NCI-H2081 (cell line): Measurements from ENCODE around the gene FAM98A.

Source experiments
- DNase-seq, 2 experiments: peaks; one replicate each; lab custom pipeline; 2025; lab: John Stamatoyannopoulos, UW

The FAM98A gene

DNA sequence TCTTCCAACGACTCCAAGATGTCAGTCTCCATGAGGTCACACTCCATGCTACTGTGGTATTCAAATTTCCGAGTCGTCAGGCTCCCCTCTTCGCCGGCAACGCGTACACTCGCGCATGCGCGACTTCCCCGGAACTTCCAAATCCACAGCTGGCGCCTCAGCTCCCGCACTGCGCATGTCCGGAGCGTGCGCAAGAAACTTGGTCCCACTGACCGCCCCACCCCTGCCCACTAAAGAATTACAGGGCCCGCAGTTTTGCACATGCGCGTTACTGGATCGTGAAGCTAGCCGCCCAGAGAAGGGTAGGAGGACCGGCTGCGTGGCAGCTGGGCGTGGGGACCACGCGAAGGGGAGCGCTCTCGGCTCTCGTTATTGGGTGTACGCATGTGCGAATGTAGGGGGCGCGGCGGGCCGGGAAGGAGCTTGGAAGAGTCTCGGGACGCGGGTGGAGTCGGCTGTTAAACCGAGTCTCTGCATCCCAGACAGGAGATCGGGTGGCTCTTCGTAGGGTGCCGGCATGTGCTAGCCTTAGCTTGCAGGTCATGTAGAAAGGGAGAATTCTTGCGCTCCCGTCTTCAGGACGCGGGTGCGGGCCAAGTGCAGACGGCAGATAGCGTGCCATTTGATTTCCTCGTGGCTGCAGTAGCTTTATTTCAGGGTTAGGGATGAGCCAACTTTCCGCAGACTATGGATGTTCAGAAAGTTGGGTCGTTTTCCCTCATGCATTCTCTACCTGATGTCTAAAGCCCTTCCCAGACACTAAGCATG, at the start of gene FAM98A:
TSS of gene FAM98A (minus strand) at position 125 of the 768 bp plus-strand sequence. CDS start at position 47, 78 bp downstream.
- DNase-seq, result peak; percentile 99

GRCh38 chr2:33645861-33646260, 46.8 kb upstream of the FAM98A start:
- no peak for DNase-seq

DNA sequence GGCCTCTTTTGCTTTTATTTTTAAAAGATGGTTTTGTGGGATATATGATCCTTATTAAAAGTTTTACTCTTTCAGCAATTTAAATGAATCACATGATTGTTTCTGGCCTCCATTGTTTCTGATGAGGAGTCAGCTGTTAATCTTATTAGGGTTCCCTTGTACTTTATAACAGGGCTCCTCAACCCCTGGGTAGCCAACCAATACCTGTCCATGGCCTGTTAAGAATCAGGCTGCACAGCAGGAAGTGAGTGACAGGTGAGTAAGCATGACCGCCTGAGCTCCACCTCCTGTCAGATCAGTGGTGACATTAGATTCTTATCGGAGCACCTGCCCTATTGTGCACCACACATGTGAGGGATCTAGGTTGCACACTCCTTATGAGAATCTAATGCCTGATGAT, 45.1 kb upstream of the FAM98A start:
- DNase-seq, result no peak

GRCh38 chr2:33636001-33636400, 36.9 kb upstream of the FAM98A start:
- no peak for DNase-seq

GRCh38 chr2:33634261-33634910, 35.3 kb upstream of the FAM98A start:
- no peak for DNase-seq

- DNase-seq, result no peak
Observed at GRCh38 chr2:33633315-33633714, 34.2 kb upstream of the FAM98A start.

DNA sequence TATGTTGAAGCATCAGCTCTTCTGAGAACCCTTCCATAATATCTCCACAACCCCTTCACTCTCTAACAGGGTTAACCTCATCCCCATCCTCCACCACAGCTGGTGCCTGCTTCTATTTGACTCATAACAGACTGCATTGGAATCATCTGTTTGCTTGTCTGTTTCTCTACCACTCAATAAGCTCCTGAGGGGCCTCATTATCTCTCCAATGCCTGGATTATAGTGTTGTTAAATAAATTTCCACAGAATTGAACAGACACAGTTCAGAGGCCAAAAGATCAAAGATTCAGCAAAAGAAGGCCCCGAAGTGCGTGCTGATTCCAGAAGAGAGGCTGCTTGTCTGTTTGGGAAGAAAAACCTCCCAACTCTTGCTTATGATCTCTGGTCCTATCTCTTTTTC, 33.7 kb upstream of the FAM98A start:
- DNase-seq, result no peak

- no peak for DNase-seq
Observed at GRCh38 chr2:33628031-33628827, 29.1 kb upstream of the FAM98A start.

DNA sequence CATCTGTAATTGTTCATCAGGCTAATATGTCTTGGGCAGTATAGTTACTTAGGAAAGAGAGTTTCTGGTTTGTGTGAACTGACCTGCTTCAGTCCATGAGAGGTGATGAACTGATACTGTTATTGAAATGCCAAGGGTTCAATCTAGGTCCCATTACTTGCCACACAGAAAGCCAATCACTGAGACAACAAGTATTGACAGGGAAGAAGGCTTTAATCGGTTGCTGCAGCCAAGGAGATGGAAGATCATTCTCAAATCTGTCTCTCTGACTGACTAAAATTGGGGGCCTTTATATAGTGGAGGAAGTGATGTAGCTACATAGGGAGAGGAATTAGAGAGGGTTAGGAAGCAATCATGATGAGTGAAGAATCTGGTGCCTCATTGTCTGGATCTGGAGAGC, 19.9 kb upstream of the FAM98A start:
- DNase-seq, result no peak

- DNase-seq, result no peak
Observed at GRCh38 chr2:33617989-33618388, 18.9 kb upstream of the FAM98A start.

DNA sequence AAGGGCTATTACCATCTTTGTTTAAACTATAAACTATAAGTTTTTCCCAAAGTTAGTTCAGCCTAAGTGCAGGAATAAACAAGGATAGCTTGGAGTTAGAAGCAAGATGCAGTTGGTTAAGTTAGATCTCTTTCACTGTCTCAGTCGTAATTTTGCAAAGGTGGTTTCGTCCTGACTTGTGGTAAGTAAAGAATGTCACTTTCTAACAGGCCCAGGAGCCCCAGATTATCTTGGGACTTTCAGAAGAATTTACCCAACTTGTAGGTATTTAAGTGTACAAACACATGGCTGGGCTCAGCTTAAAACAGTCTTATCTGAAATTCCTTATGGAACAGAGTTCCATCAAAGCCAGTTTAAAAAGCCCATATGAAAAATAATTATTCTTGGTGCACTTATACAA, 18.3 kb upstream of the FAM98A start:
- no peak for DNase-seq

GRCh38 chr2:33616873-33617272, 17.8 kb upstream of the FAM98A start:
- no peak for DNase-seq

GRCh38 chr2:33614190-33614589, 15.1 kb upstream of the FAM98A start:
- no peak for DNase-seq

- DNase-seq, result no peak
Observed at GRCh38 chr2:33607905-33608304, 8.8 kb upstream of the FAM98A start.

DNA sequence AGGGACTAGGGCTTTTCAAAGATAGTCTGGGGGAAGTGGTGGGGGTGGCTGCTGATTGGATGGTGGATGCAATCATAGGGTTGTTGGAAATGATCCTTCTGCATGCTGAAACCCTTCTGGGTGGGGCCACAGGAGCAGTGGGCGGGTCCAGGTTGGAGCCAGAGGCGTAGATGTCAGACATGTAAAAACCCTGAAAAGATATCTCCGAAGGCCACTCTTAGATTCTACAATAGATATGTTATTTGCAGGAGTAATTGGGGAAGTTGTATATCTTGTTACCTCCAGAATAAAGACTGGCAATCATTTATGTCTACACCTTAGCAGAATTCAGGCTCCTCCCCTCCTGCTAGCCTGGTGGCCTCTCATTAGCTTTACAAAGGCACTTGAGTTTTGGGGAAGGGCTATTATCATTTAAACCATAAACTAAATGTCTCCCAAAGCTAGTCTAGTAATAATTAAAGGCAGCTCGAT, 8.2 kb upstream of the FAM98A start:
- no peak for DNase-seq

GRCh38 chr2:33606622-33607021, 7.5 kb upstream of the FAM98A start:
- no peak for DNase-seq

- no peak for DNase-seq
Observed at GRCh38 chr2:33606100-33606499, 7.0 kb upstream of the FAM98A start.

- DNase-seq, result no peak
Observed at GRCh38 chr2:33605056-33605455, 6.0 kb upstream of the FAM98A start.

DNA sequence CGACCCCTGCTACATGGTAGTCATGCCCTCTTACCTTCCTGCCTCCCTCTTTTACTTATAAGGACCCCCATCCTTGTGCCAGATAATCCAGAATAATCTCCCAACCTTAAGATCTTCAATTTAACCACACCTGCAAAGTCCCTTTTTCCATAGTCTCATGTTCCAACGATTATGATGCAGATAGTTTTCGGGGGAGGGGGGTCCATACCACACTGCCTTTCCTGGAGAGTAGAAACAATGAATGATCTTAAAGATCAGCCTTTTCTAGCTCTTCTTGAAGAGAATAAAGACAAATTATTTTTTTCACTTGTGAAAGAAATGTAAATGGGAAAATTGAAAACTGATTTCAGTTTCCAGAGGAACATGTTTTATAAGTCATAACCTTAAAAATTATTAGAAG, 4.3 kb upstream of the FAM98A start:
- DNase-seq, result no peak

- no peak for DNase-seq
Observed at GRCh38 chr2:33602201-33602830, 3.2 kb upstream of the FAM98A start.

GRCh38 chr2:33599943-33600192, 769 bp upstream of the FAM98A start:
- DNase-seq, result no peak

DNA sequence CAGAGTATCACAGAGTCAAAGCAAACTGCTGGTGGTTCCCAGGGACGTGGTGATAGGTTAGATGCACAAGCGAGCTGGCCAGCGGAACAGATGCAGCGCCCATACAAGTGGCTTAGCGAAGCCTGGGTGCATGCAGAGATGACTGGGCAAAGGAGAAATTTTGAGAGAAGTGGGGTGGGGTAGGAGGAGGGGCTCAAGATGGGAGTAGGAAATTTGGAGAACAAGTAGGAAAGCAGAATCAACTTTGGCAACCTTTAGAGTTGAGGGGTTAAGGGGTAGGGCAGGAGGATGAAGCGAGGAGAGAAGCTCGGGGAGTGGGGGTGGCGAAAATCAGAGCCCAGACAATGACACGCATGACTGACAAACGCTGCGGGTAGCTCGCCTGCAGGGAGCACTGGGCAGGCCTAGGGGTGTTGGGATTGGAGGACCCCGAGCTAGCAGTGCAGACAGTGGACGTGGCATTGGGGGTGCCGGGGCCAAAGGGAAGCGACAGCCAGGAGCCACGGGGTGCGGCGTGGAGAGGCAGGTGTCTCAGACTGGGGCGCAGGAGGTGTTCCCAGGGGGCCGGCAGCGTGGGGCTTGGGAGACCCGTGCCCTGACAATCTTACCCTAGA, 431 bp downstream of the FAM98A start:
- DNase-seq, result peak in 1 of 2 experiments; percentile 58
